ENCODE results near the gene NLGN1.

Gene NLGN1

GRCh38 chr3:173869766-173870165 is 472.2 kb downstream of the NLGN1 start:
- no peak for DNase-seq

GRCh38 chr3:173870976-173871375 is 473.4 kb downstream of the NLGN1 start:
- DNase-seq = no peak

- DNase-seq = no peak
These were observed 478.2 kb downstream of the NLGN1 start for GRCh38 chr3:173875790-173876189.

- no peak for DNase-seq
These were observed 478.9 kb downstream of the NLGN1 start for GRCh38 chr3:173876476-173876875.

- no peak for DNase-seq
These were observed 490.3 kb downstream of the NLGN1 start for GRCh38 chr3:173887888-173888287.

GRCh38 chr3:173889596-173889995 is 492.1 kb downstream of the NLGN1 start:
- no peak for DNase-seq

GRCh38 chr3:173890091-173890490 is 492.5 kb downstream of the NLGN1 start:
- no peak for DNase-seq

GRCh38 chr3:173891272-173892100 is 493.9 kb downstream of the NLGN1 start:
- DNase-seq = no peak

GRCh38 chr3:173892547-173892946 is 495.0 kb downstream of the NLGN1 start:
- peak; percentile 9 for DNase-seq

GRCh38 chr3:173893066-173893465 is 495.5 kb downstream of the NLGN1 start:
- no peak for DNase-seq

GRCh38 chr3:173893835-173894234 is 496.3 kb downstream of the NLGN1 start:
- DNase-seq = no peak

- DNase-seq = no peak
These were observed 500.1 kb downstream of the NLGN1 start for GRCh38 chr3:173897631-173898030.

- DNase-seq = no peak
These were observed 504.1 kb downstream of the NLGN1 start for GRCh38 chr3:173901649-173902048.

GRCh38 chr3:173902401-173902800 is 504.9 kb downstream of the NLGN1 start:
- no peak for DNase-seq

- no peak for DNase-seq
These were observed 505.3 kb downstream of the NLGN1 start for GRCh38 chr3:173902871-173903270.

- no peak for DNase-seq
These were observed 507.8 kb downstream of the NLGN1 start for GRCh38 chr3:173905381-173905780.

- no peak for DNase-seq
These were observed 513.9 kb downstream of the NLGN1 start for GRCh38 chr3:173911446-173911845.

- no peak for DNase-seq
These were observed 514.6 kb downstream of the NLGN1 start for GRCh38 chr3:173912126-173912525.

GRCh38 chr3:173913397-173913796 is 515.9 kb downstream of the NLGN1 start:
- no peak for DNase-seq

GRCh38 chr3:173913974-173914421 is 516.5 kb downstream of the NLGN1 start:
- DNase-seq = no peak

- no peak for DNase-seq
These were observed 519.3 kb downstream of the NLGN1 start for GRCh38 chr3:173916799-173917198.

- DNase-seq = no peak
These were observed 522.8 kb downstream of the NLGN1 start for GRCh38 chr3:173920386-173920785.

GRCh38 chr3:173921732-173922131 is 524.2 kb downstream of the NLGN1 start:
- DNase-seq = no peak

GRCh38 chr3:173923204-173923603 is 525.7 kb downstream of the NLGN1 start:
- no peak for DNase-seq

- no peak for DNase-seq
These were observed 532.7 kb downstream of the NLGN1 start for GRCh38 chr3:173930251-173930650.

All from 8988T (cell line).